GM21526 (cell line): ENCODE measurements around the gene SDF2.

Source experiments
- ATAC-seq: cut with Tn5 transposase; IDR thresholded peaks from one replicate; pipeline ENCODE4 v1.9.1; 2021; ENCODE audit warnings: moderate library complexity; ENCODE audit not compliant: unreplicated experiment, low FRiP score

The SDF2 gene

GRCh38 chr17:28661635-28662526, at the start of gene SDF2, which contains the start of gene SUPT6H:
Gene SDF2, minus strand, starts transcription at chr17:28661906. Its CDS starts 30 bp downstream, at chr17:28661876.
Gene SUPT6H, plus strand, starts transcription at chr17:28662205. Its CDS starts 11,197 bp downstream, at chr17:28673402.
- ATAC-seq, result peak; percentile 69

- peak; percentile 55 for ATAC-seq
These were observed 49.4 kb upstream of the SDF2 start for GRCh38 chr17:28710861-28711722.

GRCh38 chr17:28707339-28707720, 45.6 kb upstream of the SDF2 start:
- no peak for ATAC-seq

GRCh38 chr17:28706471-28707338, 45.0 kb upstream of the SDF2 start:
- no peak for ATAC-seq

GRCh38 chr17:28705728-28706334, 44.1 kb upstream of the SDF2 start:
- ATAC-seq, result no peak

- ATAC-seq, result no peak
These were observed 43.5 kb upstream of the SDF2 start for GRCh38 chr17:28705074-28705659.

GRCh38 chr17:28704219-28704858, 42.6 kb upstream of the SDF2 start:
- no peak for ATAC-seq

GRCh38 chr17:28703552-28704218, 42.0 kb upstream of the SDF2 start:
- no peak for ATAC-seq

- ATAC-seq, result no peak
These were observed 41.0 kb upstream of the SDF2 start for GRCh38 chr17:28702752-28703150.

GRCh38 chr17:28702026-28702751, 40.5 kb upstream of the SDF2 start:
- no peak for ATAC-seq

GRCh38 chr17:28700830-28701492, 39.3 kb upstream of the SDF2 start:
- no peak for ATAC-seq

GRCh38 chr17:28700278-28700677, 38.6 kb upstream of the SDF2 start:
- ATAC-seq, result no peak

- no peak for ATAC-seq
These were observed 36.7 kb upstream of the SDF2 start for GRCh38 chr17:28698253-28698941.

GRCh38 chr17:28693869-28694268, 32.2 kb upstream of the SDF2 start:
- ATAC-seq, result no peak

- no peak for ATAC-seq
These were observed 27.3 kb upstream of the SDF2 start for GRCh38 chr17:28689011-28689410.

- no peak for ATAC-seq
These were observed 26.8 kb upstream of the SDF2 start for GRCh38 chr17:28688481-28688880.

GRCh38 chr17:28686296-28686695, 24.6 kb upstream of the SDF2 start:
- ATAC-seq, result no peak
